GM19455 (cell line): ENCODE data around the gene SF3A1.
A peak's percentile ranks its signal among the peaks of the same experiment; 100 is the strongest.

Experiments
- ATAC-seq: cut with Tn5 transposase; IDR thresholded peaks from one replicate; pipeline ENCODE4 v1.9.1; 2021; ENCODE audit not compliant: unreplicated experiment

The SF3A1 gene

DNA sequence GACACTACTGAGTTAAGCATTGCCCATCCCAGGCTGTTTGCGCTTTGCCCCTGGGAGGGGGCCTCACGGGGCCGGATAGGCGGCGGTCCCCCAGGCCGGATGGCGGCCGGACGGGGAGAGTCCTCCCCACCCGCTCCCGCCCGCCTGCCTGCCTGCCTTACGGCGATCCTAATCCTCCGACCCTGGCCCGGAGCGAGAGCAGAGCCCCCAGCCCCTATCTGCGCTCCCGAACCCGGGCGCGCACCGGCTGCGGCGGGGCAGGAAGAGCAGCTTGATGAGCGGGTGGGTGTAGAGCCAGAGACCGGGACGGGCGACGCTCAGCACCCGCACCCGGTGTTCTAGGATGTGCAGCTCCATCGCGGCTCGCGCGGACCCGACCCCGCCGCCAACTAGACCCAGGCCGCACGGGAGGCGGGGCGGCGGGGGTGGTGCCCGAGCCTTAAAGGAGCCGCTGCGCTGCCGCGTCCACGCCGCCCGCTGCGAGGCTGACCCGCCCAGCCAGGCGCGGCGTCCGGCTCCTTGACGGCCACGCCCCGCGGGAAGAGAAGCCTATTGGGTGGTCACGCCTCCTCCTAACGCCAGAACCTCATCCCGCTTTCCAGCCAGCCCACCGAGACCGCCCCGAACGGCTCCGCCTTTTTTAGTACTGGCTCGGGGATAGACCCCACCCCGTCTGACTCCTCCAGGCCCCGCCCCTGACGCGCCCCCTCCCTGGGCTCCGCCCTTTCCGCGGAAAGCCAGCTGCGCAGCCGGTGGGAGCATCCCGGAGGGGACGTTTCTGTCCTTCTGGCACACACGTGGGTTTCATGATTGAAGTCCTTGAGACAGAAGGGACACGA, 67.3 kb downstream of the SF3A1 start, which contains the start of gene CASTOR1:
TSS of gene CASTOR1 (minus strand) at position 365 of the 839 bp plus-strand sequence. CDS start at position 357, 8 bp downstream.
- ATAC-seq = peak; percentile 61

DNA sequence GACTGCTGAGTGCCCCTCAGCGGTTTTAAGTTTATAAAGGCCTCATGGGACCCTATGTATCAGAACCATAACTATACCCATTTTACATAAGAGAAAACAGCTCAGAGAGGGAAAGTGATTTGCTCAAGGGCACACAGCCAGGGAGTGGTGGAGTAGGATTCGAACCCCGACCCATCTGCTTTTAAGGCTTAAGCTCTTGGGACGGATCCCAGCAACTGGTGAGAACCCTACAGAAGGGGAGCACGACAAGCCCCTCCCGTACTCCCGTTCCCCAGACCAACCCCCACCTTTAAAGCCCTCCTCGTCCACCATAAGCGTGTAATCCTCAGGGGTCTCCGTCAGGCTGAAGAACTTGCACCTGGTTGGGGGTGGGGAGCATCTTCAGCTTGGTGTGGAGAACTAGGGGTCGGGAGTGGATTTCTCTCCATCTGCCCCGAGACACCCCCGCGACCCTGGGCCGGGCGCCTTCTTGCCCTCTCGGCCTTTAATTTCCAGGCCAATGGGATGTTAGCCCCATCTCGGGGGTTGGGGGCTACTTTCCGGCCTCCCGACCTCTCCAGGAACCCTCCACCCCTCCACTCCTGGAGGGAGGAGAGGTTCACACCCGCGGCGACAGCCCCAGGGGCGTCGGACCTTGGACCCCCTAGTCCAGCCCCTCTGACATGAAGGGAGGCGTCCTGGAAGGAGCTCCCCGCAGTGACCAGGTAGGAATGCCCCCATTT, 68.1 kb downstream of the SF3A1 start:
- ATAC-seq = no peak

DNA sequence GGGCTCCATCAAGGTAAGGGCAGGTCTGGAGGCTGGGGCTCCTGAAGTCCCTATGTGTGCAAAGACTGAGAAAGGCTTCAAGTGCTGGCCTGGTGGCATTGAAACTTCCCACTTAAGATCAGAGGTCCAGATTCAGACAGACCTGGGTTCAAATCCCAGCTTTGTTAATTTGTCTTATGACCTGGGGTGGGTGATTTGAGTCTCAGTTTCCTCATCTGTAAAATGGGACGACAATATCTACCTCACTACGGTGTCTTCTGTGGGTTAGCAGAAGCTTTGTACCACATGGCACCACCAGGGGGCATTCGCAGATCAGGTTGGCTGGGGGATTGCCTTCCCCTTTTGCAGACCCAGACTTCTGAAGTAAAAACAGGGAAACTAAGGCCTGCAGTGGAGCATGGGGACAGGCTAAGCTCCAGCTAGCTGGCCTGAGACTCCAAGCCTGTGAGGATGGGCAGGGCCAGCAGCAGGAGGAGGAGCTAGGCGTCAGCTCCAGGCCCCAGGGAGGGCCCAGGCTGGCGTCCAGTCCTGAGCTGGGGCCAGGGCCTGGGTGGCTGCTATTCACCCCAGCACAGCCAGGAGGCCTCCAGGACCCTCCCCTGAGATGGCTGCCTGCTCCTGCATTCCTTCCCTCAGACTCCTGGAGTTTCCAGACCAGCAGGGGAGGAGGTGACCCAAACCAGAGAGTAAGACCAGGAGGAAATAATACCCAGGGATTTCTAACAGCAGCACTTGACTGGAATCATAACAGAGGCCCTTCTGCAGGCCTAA, 68.9 kb downstream of the SF3A1 start:
- ATAC-seq = no peak

GRCh38 chr22:30286813-30287647, 69.7 kb downstream of the SF3A1 start:
- no peak for ATAC-seq

DNA sequence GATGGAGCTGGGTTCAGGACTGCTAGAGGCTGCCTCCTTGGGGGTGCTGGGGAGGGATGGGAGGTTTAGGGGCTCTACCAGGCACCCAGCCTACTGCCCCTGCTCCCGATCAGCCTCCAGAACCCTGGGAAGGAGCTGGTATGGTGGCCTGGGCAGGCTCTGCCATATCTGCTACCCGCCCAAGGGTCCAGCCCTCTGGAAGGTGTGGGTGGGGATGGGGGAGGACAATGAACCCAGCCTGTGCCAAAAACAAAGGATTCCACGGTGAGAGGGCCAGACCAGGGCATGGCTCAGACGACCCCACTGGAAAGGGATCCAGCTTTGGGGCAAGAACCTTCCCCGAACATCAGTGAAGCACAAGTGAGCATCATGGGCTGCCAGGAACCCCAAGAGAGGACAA, 70.4 kb downstream of the SF3A1 start:
- ATAC-seq = no peak

GRCh38 chr22:30285846-30286200, 70.9 kb downstream of the SF3A1 start:
- no peak for ATAC-seq

GRCh38 chr22:30285176-30285845, 71.4 kb downstream of the SF3A1 start:
- ATAC-seq = no peak

DNA sequence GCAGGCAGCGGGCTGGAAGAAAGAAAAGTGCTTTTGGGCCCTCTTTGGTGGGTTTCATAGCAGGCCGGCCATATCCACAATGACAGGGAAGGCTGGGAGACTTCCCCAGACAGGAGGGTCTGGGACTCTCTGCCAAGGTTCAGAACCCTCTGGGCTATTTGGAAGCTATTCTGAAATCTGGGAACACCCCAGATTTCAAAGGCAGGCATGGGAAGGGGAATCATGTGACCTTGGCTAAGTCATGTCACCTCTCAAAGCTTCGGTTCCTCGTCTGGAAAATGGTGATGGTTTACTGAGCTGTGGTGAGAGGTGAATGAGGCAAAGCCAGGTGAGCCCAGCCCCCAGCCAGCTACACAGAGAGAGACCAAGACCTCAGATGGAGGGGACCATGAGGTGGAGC, 72.0 kb downstream of the SF3A1 start:
- no peak for ATAC-seq

- no peak for ATAC-seq
These were observed 72.5 kb downstream of the SF3A1 start for GRCh38 chr22:30284172-30284571.

DNA sequence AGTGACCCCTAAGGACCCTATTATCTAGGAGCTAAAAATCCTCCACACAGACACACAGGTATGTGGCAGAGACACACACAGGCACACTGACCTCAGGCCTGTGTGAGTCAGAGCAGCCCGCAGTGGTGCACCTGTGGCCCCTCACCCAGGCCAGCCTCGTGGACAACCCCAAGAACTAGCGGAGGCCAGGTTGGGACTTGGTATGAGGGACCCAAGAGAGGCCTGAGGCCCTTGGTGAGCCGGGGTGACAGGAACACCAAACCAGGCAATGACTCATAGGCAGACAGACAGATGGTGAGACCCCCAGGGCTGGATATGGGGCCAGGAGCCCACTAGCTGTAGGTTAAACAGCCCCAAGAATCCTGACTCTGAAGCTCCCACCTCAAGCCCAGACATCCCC, 73.4 kb downstream of the SF3A1 start:
- ATAC-seq = no peak

DNA sequence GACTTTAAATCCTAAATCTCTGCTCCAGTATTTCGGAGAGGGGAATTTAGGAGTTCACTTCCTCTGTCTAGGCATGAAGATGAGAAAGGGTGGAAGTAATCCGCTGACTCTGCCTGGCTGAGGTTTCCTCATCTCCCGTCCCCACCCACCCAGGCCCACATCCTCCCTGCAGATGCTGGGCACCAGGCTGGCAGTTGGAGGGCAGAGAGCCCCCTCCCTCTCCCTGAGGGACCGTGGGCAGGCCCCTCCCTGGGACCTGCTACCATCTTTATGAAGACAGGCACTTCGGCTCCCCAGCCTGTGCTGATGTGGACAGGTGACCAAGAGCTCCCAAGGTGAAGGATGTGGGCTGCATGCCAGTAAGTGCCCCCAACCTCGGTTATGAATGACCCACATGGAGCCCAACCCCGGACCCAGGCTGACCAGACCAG, 74.1 kb downstream of the SF3A1 start:
- ATAC-seq = no peak
